HG02870 (cell line): ENCODE measurements around the gene UBD.
A peak's percentile ranks its signal among the peaks of the same experiment; 100 is the strongest.

Source experiments
- ATAC-seq: cut with Tn5 transposase; IDR thresholded peaks from one replicate; pipeline ENCODE4 v1.9.1; 2021; ENCODE audit warnings: mild to moderate bottlenecking, moderate library complexity; ENCODE audit not compliant: unreplicated experiment

UBD gene

DNA sequence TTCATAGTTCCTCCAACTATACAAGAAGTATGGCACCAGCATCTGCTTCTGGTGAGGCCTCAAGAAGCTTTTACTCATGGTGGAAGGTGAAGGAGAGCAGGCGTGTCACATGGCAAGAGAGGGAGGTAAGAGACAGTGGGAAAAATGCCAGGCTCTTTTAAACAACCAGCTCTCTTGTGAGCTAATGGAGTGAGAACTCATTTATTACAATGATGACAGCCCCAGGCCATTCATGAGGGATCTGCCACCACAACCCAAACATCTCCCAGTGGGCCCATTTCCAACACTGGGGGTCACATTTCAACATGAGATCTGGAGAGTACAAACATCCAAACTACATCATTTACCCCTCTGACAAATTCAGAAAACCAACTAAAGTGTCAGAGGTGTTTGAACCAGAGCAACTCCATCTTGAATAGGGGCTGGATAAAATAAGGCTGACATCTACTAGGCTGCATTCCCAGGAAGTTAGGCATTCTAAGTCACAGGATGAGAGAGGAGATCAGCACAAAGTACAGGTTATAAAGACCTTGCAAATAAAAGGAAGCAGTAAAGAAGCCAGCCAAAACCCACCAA lies 2.2 kb upstream of the UBD start:
- no peak for ATAC-seq

DNA sequence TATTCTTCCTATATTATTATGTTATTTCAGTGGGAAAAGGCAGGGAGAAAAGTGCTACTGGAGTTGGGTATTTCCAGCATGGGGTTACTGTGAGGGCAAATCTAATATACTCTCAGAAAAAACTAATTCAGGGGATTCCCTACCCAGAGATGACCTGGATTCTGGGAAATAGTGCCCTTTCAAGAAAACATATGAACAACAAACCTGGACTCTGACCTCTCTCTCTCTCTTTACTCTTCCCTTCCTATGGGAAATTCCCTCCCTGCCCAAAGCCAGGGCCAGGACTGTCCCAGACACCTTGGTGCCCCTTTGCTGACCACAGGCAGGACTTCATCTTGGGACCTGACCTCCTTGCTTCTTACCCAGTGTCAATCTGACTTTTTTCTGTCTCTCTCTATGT lies 1.6 kb upstream of the UBD start:
- ATAC-seq = no peak

DNA sequence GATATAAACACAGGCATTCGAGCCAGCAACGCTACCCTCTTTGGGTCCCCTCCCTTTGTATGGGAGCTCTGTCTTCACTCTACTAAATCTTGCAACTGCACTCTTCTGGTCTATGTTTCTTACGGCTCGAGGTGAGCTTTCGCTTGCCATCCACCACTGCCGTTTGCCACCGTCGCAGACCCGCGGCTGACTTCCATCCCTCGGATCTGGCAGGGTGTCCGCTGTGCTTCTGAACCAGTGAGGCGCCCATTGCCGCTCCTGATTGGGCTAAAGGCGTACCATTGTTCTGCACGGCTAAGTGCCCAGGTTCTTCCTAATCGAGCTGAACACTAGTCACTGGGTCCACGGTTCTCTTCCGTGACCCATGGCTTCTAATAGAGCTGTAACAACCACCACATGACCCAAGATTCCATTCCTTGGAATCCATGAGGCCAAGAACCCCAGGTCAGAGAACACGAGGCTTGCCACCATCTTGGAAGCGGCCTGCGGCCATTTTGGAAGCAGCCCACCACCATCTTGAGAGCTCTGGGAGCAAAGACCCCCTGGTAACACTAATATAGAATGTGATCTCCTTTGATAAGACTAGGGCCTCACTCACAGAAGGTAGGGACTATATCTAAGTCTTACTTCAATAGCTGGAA lies 973 bp downstream of the UBD start:
- ATAC-seq = no peak

DNA sequence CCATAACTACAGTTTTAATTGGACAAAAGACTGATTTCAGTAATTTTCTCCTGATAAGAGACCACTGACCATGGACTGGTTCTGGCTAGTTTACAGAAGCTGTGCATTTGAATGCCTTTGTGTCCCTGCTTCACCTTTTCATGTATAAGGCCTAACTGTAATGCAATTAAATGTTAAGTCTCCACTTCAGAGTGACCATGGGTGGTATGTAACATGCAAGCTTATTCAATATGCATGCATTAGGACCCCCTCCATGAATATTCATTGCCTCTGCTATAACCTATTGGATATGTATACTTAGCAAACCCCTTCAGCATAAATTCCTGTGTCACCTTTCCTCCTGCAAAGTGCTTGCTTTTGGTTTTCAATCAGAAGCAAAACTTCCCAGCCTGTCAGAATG lies 2.2 kb downstream of the UBD start:
- ATAC-seq = no peak

DNA sequence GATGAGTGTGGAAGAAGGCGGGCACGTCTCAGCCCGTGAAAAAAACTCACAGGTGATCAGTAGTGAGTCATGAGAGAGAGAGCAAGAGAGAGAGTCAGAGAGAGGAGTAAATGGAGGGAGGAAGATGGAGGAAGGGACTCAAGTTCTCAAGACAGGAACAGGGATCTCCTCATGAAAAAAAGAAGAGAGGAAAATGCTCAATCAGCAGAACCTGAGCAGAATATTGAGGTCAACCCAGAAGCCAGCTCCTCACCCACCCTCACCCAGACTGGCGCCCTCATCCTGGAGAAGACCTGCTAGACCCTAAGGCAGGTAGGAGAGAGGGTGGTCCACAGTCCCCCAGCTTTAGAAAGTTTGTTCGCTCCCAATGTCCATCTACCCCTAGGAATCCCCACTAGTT lies 4.8 kb downstream of the UBD start:
- ATAC-seq = no peak

DNA sequence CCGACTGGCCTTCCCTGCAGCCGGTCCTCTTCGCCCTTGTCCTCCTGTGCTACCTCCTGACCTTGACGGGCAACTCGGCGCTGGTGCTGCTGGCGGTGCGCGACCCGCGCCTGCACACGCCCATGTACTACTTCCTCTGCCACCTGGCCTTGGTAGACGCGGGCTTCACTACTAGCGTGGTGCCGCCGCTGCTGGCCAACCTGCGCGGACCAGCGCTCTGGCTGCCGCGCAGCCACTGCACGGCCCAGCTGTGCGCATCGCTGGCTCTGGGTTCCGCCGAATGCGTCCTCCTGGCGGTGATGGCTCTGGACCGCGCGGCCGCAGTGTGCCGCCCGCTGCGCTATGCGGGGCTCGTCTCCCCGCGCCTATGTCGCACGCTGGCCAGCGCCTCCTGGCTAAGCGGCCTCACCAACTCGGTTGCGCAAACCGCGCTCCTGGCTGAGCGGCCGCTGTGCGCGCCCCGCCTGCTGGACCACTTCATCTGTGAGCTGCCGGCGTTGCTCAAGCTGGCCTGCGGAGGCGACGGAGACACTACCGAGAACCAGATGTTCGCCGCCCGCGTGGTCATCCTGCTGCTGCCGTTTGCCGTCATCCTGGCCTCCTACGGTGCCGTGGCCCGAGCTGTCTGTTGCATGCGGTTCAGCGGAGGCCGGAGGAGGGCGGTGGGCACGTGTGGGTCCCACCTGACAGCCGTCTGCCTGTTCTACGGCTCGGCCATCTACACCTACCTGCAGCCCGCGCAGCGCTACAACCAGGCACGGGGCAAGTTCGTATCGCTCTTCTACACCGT lies 6.1 kb downstream of the UBD start:
- ATAC-seq = no peak

DNA sequence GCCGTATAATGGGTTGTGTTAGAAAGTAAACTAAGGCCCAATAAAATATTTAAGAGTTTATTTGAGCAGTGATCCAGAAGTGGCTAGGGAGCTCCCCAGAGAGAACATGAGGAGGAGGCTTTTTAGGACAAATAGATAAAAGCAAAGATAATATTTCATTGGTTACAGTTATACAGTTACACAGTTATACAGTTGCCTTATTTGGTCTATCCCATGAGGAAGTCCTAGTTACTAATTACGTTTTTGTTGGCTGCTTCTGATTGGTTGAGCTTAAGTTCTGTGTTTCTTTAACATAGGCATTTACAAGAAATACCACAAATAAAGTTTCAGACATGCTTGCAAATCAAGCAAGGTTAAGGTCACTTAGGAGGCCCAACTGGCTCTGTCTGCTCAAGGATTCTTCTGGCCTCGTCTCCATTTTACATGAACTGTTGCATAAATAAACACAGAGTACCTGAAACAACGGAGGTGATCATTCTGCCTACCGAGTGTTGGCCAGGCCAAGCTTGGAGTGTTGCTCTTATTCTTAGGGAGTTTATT lies 7.0 kb downstream of the UBD start:
- peak; percentile 96 for ATAC-seq

DNA sequence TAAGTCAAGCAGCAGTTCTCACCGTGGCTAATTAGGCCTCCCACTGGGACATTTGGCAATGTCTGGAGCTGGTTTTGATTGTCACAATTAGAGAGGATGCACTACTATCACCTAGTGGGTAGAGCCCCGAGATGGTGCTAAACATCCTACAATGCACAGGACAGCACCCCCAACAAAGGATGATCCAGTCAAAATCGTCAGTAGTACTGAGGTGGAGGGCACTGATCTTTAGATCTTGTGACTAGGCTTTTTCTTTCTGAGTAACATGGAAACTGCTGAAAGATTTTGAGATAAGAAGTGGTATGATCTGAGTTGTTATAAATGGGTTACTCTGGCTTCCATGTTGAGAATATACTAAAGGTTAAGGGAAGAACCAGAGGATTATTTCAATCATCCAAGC lies 12.0 kb downstream of the UBD start:
- no peak for ATAC-seq

DNA sequence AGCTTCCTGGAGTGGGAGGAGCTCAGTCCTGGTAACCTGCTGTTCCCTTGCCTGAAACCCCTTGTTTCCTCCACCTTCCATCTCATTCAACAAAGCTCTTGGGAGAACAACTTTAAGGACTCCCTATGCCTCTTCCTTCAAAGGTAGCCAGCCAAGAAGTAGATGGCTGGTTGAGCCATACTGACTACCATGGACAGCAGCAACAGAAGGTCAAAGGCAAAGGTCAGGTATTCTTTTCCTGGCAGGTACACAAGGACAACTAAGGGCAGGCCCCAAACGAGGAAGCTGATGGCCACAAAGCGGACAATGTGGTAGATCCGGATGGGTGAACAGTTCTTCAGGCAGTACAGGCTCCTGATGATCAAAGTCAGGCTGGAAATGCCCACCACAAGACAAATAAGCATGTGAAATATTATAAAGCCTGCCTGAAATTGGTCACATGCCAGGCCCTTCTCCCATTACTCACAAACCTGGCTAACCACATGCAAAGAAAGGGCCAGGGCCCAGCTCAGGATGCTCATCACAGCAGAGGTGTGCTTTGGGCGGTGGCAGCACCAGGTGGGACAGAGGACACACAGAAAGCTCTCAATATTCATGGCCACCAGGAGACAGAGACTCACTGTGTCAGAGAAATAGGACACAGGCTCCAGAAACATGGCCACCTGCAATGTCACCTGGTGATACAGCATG lies 21.7 kb downstream of the UBD start:
- no peak for ATAC-seq

DNA sequence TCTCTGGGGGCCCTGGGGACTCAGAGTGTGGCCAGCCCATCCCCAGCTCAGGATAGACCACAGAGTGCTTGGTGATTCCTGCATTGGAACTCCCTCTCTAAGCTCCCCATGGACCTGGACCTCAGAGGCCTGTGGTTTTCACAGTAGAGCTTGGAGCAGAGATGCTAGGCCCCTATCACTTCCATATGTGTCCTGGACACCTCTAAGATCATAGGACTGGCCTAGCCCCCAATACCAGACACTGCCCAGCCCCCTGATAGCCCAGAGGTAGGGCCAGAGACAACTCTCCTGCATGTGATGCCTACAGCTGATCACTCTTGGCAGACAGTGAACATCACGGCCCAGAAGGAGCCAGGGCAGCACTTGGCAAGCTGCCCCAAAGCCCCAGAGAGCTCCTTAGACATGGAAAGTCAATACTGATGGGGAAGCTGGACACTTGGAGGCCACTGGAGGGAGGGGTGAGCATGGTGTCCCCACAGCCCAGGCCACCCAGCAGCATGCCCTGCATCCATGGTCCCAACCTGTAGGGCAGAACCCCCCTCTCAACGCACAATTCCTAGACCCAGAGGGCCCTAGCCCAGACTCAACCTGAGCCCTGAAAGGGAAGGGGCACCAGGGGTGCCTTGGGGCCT lies 27.1 kb downstream of the UBD start:
- no peak for ATAC-seq

DNA sequence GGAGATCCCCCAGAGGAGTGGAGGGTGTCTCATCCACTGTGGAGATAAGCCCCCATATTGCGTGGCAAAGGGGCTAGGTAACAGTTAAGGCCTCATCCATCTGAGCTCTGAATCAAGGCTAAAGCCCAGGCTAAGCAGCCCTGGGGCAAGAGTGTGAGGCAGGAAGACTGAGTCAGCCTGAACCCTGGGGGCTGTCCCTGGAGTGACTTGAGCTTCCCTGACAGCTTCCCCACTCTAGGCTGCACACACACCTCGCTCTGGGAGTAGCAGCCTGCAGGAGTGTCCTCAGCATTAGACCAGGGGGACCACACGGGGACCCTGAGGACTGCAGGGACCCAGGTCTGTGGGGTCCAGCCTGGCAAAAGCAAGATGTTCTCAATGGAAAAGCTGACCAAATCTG lies 27.9 kb downstream of the UBD start:
- ATAC-seq = no peak

DNA sequence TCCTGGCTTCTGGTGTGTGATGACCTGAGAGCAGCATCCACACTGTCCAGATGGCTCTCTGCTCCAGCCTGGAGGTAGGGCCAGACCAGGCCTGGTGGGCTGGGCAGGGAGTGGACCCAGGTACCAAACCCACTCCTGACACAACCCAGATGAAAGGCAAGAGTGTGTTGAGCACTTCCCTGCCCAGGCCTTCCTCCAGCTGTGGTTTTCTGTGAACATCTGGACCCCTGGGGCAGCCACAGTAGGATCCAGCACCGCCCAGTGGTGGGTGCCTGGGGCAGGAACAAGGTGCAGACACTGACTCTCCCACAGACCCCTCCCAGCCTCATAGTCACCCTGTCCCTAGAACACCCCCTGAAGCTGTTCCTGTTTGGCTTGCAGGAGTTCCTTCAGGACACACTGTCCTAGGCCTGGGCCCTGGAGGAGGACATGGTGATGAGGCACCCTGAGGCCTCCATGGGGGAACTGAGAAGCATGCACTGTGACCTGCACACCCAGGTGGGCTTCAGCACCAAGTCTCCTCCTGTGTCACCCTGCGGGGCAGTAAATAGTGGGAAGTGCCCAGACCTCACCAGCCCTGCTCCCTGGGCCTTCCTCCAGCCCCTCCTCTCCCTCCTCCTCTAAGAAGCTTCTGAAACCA lies 28.7 kb downstream of the UBD start:
- ATAC-seq = no peak

DNA sequence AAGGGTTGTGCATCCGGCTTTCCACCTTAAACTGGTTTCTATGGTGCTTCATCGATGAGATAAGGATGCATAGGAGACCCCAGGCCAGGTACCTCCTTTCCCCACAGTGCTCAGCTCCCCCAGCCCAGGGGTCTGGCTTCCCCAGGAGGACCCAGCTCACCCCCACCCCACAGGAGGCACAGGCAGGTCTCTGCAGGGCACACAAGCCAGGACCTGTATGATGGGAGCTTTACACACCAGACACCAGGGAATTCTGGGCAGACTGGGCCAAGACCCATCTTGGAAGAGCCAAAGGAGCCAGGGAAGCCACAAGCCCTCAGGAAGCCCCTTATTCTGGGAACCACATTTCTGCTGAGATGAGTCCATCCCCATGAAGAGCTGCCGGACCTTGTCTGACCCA lies 29.6 kb downstream of the UBD start:
- no peak for ATAC-seq

DNA sequence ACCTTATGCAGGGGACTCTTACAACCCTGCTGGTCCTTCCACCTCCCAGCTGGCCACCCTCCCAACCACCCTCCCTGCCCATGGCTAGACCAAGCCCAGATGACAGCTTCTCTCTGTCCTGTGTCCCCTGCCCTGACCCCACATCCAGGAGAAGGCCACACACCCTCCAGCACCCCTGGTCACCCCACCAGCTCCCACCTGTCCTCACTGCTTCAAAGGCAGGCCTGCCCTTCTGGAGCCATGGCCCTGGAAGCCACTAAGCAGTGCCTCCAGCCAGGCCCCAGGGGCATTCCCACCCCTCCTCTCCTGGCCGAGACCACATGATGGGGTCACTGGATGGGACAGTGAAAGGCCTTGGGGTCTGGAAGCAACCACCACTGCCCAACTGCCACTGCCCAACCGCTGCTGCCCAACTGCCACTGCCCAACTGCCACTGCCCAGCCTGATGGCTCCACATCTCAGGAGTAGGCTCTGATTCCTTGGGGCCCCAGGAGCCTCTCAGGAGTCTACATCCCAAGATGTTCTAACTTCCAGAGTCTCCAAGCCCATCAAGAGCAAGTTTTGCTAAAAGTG lies 30.5 kb downstream of the UBD start:
- ATAC-seq = no peak

DNA sequence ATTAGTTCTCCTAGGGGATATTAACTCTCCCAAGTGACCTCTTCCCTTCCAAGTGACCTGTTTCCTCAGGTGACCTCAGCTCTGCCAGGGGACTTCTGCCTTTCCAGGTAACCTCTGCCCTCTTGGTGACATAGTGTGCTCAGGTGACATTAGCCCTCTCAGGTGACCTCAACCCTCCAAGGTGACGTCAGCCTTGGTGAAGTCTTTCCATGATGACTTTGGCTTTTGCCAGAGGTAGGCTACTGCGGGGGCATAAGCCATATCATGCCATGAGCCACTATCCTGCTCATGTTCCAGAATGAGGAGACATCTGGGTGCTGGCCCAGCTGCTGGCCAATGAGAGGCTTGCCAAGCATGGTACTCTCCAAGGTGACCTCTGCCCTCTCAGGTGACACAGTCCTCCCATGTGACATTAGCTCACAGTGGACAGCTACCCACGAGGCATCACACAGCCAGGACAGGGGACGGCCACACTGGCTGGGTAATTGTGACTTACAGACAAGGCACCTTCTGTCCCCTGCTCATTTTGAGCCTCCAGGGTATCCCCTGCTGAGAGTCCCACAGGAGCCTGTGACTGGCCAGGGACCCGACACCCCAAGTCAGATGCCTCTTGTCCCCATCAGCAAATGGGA lies 31.1 kb downstream of the UBD start:
- ATAC-seq = no peak

DNA sequence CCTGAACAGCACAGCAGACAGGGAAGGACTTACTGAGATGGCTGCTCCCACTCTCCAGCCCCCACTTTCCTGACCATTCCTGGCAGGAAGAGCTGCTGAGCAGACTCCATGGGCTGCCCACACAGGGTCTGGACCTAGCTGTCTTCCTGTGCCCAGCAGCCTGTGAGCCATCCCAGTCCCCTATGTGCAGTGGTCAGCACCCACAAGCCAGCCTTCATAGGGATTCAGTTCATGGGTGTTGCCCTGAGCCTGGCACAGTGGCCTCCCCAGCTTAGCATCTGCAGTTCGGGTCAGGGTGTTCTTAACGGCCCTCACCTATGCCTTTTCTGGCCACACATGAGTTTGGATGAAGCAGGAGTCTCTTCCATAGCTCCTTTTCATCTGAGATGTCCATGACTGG lies 32.0 kb downstream of the UBD start:
- no peak for ATAC-seq

DNA sequence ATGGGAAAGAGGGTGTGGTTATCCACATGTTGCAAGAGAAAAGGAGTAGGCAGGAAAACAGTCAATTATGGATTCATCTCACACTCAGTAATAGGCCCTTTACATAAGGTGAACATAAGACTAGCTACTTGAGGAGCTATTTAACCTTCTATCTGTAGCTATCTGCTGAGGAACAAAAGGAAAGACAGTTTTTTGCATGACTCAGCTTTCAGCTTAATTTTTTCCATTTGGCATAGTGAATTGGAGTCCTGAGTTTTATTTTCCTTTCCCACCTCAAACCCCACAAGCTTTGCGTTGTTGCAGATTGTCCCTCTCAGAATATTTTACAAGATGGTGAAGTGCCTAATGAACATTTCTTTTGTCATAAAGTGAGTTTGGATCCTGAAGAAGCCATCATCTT lies 32.4 kb downstream of the UBD start:
- no peak for ATAC-seq

DNA sequence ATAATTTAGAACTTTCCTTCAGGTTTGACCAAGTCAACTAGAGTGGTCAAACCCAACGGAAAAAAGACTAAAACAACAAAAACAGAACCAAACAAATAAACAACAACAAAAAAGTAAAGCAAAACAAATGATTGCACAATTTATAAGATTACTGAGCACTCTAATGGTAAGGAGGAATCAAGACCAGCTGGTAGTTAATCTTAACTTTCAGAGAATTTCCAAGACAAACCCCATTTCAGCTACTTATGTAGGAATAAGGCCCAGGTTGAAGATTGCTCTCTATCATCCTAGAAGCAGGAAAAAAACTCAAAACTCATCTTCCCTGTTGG lies 34.3 kb downstream of the UBD start:
- no peak for ATAC-seq

DNA sequence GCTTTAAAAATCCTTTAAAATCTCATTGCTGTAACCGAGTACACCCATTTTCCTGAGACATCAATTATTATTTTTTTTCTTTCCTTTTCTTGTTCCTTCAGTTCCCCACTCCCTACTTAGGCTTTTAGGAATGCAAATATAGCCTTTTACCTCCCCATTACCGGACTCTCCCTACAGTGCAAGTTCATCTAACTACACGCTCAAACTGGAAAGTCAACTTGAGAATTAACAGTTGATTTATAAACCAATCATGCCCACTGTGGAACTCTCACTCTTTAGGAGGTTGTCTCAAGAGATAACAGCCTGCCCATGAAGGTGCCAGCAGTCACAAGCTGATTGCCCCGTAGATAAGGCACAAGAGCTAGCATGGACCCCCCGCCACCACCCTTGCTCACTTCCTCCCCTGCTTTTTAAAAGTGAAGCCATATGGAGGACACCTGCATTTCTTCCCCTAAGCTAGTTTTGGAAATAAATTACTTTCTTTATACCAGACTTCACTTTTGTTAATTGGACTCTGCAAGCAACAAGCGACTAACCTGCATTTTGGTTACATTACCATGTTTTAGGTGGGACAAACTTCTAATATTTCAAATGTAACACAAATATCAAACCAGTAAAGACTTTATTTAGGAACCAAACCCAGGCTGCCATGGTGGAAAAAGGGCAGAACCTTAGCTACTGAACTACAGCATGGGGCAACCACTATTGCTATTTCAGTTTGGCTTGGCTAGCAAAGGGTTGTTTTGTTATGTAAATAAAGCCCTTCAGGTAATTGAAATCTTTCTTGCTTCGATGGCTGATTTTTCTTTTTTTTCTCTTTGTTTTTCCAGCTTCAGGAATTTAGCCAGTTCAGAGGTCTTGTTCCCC lies 34.9 kb downstream of the UBD start:
- no peak for ATAC-seq
